ENCODE results near the gene GPR15.

The GPR15 gene

DNA sequence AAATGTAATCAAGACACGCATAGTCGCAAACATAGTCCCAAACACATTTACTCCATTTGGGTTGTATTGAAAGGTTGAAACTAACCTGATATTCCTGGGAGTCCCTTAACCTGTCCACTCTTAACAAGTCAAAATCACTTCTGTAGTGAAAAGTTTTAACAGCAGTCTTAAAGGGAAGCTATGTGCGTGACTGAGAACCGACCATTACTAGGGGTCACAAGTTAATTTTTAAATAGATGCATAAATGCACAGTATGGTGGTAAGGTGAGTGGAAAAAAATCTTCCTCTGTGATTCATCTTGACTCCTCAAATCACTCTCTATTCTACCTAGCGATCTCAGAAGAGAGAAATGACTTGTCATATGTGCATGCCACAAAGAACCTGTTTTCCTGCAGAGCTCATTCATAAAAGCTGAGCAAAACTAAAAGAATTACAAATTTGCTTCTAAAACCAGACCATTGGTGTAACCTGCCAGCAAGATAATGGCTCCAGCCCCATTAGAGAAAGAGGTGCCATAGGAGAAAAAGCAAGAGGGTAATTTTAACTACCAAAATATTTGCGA is 4.8 kb downstream of the GPR15 start:
- ATAC-seq (replicated peaks) (no peak), DNase-seq (no peak)
- H3K4me3 Mint-ChIP-seq = peak overlapping the region in 1 of 2 donors; percentile 45
- no peaks in the 10 kb centered on the region for H3K27me3 Mint-ChIP-seq
- H3K9me3 Mint-ChIP-seq = no peaks in the 10 kb centered on the region
- no peak overlapping the region for H3K27ac Mint-ChIP-seq
- peaks cover 4 to 10% of the 10 kb centered on the region in 2 donors for H3K4me1 Mint-ChIP-seq (ENCODE audit: low read depth in 2 of 2)
- no peaks in the 10 kb centered on the region for H3K36me3 Mint-ChIP-seq (ENCODE audit: insufficient read depth)

DNA sequence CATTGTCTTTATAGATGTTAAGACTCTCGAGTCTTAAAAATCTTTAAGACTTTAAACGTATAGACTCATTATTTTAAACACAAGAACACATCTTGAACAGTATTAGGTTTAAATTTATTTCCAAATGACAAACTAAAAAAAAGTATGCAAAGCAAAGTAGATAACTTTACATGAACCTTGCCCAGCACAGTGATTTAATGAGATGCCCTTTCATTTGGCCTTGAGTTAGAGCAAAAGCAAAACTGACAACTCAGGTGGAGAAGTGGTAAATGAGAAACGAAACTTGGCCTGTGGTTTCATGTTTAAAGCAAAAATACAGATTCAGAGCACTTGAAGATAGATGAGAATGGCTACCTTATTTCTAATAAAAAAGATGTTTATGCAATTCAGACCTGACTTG is 8.6 kb downstream of the GPR15 start:
- Mint-ChIP-seq H3K4me3 (peak overlapping the region in 1 of 2 donors; percentile 11), H3K27me3 (no peaks in the 10 kb centered on the region), H3K36me3 (ENCODE audit: insufficient read depth) (no peaks in the 10 kb centered on the region), H3K4me1 (ENCODE audit: low read depth in 2 of 2) (peaks cover 4 to 18% of the 10 kb centered on the region in 2 donors), H3K9me3 (no peaks in the 10 kb centered on the region), H3K27ac (peak overlapping the region in 1 of 2 donors; percentile 82)
- peak; percentile 62 for ATAC-seq (replicated peaks)
- no peak for DNase-seq

DNA sequence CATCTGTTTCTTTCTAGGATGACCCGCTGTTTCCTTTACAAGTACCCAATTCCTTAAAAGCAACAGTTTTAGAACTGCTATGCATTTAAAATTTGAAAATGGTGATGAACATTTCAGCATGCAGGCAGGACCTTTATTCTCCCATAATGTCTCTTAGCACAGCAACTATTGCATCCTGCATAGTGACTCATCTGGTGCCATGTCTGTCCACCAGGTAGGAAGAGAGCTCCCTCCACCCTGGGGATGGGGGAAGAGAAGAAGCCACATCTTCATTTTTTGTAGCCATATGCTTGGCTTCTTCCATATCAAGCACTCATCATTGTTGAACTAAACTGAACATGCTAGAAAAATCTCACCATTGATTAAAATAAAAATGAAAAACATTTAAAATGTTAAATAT is 9.9 kb downstream of the GPR15 start:
- Mint-ChIP-seq H3K36me3 (ENCODE audit: insufficient read depth) (no peaks in the 10 kb centered on the region), H3K4me3 (no peak overlapping the region), H3K4me1 (ENCODE audit: low read depth in 2 of 2) (peaks cover 5 to 15% of the 10 kb centered on the region in 2 donors), H3K27ac (peak overlapping the region in 1 of 2 donors; percentile 28), H3K9me3 (no peaks in the 10 kb centered on the region), H3K27me3 (no peaks in the 10 kb centered on the region)
- DNase-seq = no peak
- no peak for ATAC-seq (replicated peaks)

DNA sequence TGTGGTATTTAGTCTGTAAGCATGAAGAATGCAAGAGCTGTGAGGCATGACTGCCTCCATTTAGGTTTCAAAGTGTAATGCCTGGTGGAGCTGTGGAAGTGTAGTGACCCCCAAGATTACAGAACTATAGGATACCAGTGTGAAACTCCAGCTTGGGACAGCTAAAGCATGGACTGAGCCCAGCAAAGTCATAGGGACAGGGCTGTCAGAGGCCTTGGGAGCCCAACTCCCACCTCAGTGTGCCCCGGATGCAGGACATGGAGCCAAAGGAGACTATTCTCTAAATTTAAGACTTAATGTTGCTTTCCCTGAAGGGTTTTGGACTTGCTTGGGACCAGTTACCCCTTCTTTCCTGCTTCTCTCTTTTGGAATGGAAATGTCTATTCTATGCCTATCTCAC is 10.8 kb downstream of the GPR15 start:
- no peaks in the 10 kb centered on the region for H3K36me3 Mint-ChIP-seq (ENCODE audit: insufficient read depth)
- ATAC-seq (replicated peaks) (no peak), DNase-seq (no peak)
- no peak overlapping the region for H3K4me3 Mint-ChIP-seq
- H3K27ac Mint-ChIP-seq = peak overlapping the region in 1 of 2 donors; percentile 54
- H3K9me3 Mint-ChIP-seq = no peaks in the 10 kb centered on the region
- peaks cover 5 to 15% of the 10 kb centered on the region in 2 donors for H3K4me1 Mint-ChIP-seq (ENCODE audit: low read depth in 2 of 2)
- no peaks in the 10 kb centered on the region for H3K27me3 Mint-ChIP-seq

DNA sequence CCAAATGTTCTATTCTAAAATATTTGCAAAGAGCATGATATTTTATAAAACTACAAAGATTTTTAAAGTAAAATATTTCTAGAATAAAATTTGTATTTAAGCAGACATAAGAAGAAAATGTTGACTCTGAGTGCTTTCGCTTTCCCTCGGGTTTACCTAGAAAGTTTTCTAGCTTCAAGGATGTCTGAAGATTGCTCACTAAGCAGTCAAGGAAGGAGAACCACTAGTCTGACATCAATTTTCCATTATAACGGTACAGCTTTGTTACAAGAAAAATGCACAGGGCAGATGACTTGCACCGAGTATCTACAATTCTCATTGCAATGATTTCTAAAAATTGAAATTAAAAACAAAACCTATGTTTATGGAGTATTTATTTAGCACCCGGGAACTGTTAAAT is 14.2 kb downstream of the GPR15 start:
- no peak for DNase-seq
- Mint-ChIP-seq H3K9me3 (no peaks in the 10 kb centered on the region), H3K27me3 (no peaks in the 10 kb centered on the region), H3K27ac (peak overlapping the region; percentile 4 to 17), H3K4me3 (peak overlapping the region in 1 of 2 donors; percentile 27), H3K4me1 (ENCODE audit: low read depth in 2 of 2) (peaks cover 7 to 20% of the 10 kb centered on the region in 2 donors), H3K36me3 (ENCODE audit: insufficient read depth) (no peaks in the 10 kb centered on the region)
- peak; percentile 63 for ATAC-seq (replicated peaks)

DNA sequence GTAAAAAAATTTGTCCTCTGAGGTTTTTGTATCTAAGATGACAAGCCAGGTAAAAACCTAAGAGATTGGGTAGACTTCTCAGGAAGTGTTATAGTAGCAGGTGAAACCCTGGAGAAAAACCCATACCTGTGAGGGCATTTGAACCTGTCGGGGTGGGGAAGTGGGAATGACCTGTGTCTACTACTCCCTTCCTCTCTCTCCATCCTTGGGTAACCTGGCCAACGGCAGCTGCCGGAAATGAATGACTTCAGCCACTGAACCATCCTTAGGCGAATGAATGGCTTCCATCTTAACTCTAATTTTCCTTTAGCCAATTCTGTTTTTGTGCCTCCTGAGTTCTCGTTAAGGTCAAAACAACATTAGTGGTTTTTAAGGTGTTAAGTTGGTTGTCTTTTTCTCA is 16.8 kb downstream of the GPR15 start:
- peaks cover 23 to 37% of the 10 kb centered on the region in 2 donors for H3K4me1 Mint-ChIP-seq (ENCODE audit: low read depth in 2 of 2)
- DNase-seq (no peak), ATAC-seq (replicated peaks) (no peak)
- no peaks in the 10 kb centered on the region for H3K9me3 Mint-ChIP-seq
- H3K27me3 Mint-ChIP-seq = no peaks in the 10 kb centered on the region
- no peaks in the 10 kb centered on the region for H3K36me3 Mint-ChIP-seq (ENCODE audit: insufficient read depth)
- H3K27ac Mint-ChIP-seq = peak overlapping the region in 1 of 2 donors; percentile 79
- H3K4me3 Mint-ChIP-seq = peak overlapping the region in 1 of 2 donors; percentile 41

DNA sequence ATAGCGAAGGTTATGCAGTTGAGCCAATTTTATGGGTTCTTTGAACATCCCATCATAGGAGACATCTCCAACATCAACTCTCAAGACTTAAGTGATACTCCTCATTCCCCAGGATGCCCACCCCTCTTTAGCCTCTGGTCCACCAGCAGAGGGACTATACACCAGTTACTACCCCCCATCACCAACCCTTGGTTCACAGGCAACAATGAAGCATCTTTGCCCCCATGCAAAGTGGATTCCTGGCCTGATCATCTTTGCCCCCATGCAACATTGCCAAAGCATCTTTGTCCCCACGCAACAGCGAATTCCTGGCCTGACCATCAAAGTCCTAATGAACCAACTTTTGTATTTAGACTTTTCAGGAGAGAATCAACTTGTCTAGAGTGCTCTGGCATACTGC is 19.1 kb downstream of the GPR15 start:
- Mint-ChIP-seq H3K9me3 (no peaks in the 10 kb centered on the region), H3K4me1 (ENCODE audit: low read depth in 2 of 2) (peaks cover 26 to 56% of the 10 kb centered on the region in 2 donors), H3K27ac (peak overlapping the region in 1 of 2 donors; percentile 97), H3K4me3 (no peak overlapping the region), H3K27me3 (no peaks in the 10 kb centered on the region), H3K36me3 (ENCODE audit: insufficient read depth) (peaks cover 3% of the 10 kb centered on the region)
- ATAC-seq (replicated peaks) (no peak), DNase-seq (no peak)

DNA sequence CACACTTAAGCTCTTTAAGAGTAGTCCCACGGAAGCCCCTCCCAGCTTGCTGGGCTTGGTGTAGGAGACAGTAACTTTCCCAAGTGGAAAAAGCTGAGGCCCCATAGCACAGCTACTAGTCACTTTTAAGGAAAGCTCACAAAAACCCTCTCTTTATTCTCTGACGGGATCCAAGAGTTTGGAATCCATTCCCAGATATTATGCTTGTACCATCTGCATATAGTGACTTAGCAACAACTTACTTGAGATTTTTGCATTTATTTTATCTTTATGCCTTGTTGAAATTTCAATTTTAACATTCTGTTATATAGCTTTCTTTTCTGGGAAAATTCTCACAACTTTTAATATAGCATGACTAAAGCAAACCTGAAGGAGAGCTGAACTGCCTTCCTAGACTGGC is 19.5 kb downstream of the GPR15 start:
- H3K27me3 Mint-ChIP-seq = no peaks in the 10 kb centered on the region
- DNase-seq = no peak
- no peak for ATAC-seq (replicated peaks)
- no peaks in the 10 kb centered on the region for H3K9me3 Mint-ChIP-seq
- peak overlapping the region; percentile 58 to 97 for H3K27ac Mint-ChIP-seq
- peaks cover 29 to 60% of the 10 kb centered on the region in 2 donors for H3K4me1 Mint-ChIP-seq (ENCODE audit: low read depth in 2 of 2)
- peak overlapping the region in 1 of 2 donors; percentile 77 for H3K4me3 Mint-ChIP-seq
- peaks cover 3% of the 10 kb centered on the region for H3K36me3 Mint-ChIP-seq (ENCODE audit: insufficient read depth)

DNA sequence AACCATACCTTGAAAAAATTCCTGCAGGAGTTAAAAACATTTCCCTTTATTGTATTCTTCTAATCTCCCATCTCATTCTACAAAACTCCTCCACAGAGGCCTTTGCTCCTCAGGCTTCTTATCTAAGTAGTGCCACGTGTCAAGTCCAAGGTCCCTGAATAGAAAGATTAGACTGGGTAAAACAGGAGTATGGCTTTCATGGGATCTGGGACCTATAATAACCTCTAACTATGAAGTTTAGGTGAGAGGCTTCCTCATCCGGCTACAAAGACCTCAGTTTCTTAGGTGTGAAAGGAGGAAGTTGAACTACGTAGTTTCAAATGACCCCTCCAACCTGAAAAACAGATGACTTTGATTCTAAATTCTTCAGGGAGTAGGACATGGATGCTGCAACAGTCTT is 20.0 kb downstream of the GPR15 start:
- peak overlapping the region; percentile 58 to 97 for H3K27ac Mint-ChIP-seq
- ATAC-seq (replicated peaks) (peak; percentile 39), DNase-seq (no peak)
- H3K4me1 Mint-ChIP-seq (ENCODE audit: low read depth in 2 of 2) = peaks cover 34 to 65% of the 10 kb centered on the region in 2 donors
- H3K27me3 Mint-ChIP-seq = no peaks in the 10 kb centered on the region
- peak overlapping the region; percentile 41 to 77 for H3K4me3 Mint-ChIP-seq
- H3K36me3 Mint-ChIP-seq (ENCODE audit: insufficient read depth) = peaks cover 3% of the 10 kb centered on the region
- H3K9me3 Mint-ChIP-seq = no peaks in the 10 kb centered on the region

DNA sequence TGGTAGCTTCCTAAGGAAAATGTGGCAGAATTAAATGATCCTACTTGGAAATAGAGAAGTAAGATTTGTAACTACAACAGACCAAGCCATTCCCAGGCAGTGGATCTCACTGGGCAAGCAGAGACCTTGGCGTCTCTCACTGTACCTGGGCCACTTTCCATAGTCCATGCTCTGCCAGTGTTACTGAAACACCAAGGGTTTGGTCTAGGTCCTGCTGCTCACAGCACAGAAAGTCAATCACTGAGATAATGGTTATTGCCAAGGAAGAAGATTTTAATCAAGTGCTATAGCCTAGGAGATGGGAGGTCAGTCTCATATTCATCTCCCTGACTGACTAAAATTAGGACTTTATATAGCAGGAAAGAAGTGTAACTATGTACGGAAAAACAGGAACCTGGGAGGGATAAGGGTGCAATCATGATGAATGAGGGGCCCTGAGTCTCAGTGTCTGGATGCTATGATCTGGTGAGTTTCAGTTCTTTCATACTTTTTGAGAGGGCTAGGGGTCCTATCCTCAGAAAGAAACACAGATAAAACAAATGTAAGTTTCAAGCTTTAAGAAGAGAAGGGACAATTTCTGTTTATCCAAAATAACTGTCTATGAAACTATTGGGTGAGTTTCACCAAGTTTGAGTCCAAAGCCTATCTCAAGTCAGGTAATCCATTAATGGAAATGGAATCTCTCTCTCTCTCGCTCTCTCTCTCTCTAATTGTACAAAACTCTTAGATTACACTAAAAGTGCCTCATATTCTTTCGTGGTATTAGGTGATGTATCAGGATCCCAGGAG is 20.6 kb downstream of the GPR15 start:
- H3K36me3 Mint-ChIP-seq (ENCODE audit: insufficient read depth) = peaks cover 3% of the 10 kb centered on the region
- H3K27ac Mint-ChIP-seq = peak overlapping the region; percentile 74 to 97
- ATAC-seq (replicated peaks) (no peak), DNase-seq (no peak)
- peaks cover 40 to 72% of the 10 kb centered on the region in 2 donors for H3K4me1 Mint-ChIP-seq (ENCODE audit: low read depth in 2 of 2)
- no peaks in the 10 kb centered on the region for H3K9me3 Mint-ChIP-seq
- H3K4me3 Mint-ChIP-seq = peak overlapping the region; percentile 48 to 77
- no peaks in the 10 kb centered on the region for H3K27me3 Mint-ChIP-seq

DNA sequence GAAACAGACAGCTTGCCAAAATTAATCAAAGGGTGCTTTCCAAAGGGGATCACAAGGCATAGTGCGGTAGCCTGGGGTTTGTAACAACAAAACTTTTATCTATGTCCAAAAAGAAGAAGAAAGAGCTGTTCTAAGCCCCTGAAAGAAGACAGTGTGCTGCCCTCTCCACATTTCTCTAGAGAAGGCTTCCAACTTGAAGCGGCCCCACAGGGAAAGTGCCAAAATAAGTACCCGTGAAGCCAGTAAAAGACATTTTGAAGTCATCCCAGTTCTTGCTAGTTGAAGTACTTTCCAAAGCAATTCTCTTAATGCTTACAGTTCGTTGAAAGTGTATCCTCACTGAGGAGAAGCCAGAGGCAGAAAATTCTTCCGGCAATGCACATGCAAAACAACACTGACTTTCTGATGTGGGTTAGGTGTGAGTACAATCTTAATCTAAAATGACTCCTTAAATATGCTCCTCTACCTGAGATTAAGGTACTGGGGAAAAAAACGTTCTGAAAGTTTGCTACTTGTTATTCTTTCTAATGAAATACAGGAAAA is 21.3 kb downstream of the GPR15 start:
- ATAC-seq (replicated peaks) (no peak), DNase-seq (no peak)
- H3K27ac Mint-ChIP-seq = peak overlapping the region; percentile 74 to 97
- peaks cover 44 to 78% of the 10 kb centered on the region in 2 donors for H3K4me1 Mint-ChIP-seq (ENCODE audit: low read depth in 2 of 2)
- H3K9me3 Mint-ChIP-seq = no peaks in the 10 kb centered on the region
- H3K27me3 Mint-ChIP-seq = no peaks in the 10 kb centered on the region
- peaks cover 3% of the 10 kb centered on the region for H3K36me3 Mint-ChIP-seq (ENCODE audit: insufficient read depth)
- H3K4me3 Mint-ChIP-seq = peak overlapping the region; percentile 48 to 77

DNA sequence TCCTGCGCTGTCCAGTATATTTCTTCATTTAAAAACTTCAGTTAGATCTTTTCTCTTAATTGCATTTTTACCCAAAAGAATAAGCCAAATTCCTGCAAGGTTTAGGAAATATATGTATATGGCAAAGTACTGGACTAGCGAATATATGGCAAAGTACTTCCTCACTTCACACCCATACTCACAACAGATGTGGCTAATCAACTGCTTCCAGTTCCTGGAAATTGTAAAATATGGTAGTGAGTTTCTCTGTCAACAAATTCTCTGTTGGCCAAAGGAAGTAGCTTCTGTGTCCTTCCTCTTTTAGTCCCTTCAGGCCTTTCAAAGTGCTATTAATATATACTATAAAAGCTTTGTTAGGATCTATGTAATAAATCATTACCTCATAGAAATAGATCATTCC is 22.0 kb downstream of the GPR15 start:
- Mint-ChIP-seq H3K9me3 (no peaks in the 10 kb centered on the region), H3K36me3 (ENCODE audit: insufficient read depth) (peaks cover 3% of the 10 kb centered on the region), H3K4me1 (ENCODE audit: low read depth in 2 of 2) (peaks cover 43 to 82% of the 10 kb centered on the region in 2 donors), H3K4me3 (peak overlapping the region in 1 of 2 donors; percentile 77), H3K27me3 (no peaks in the 10 kb centered on the region), H3K27ac (peak overlapping the region; percentile 74 to 95)
- DNase-seq = no peak
- ATAC-seq (replicated peaks) = no peak

DNA sequence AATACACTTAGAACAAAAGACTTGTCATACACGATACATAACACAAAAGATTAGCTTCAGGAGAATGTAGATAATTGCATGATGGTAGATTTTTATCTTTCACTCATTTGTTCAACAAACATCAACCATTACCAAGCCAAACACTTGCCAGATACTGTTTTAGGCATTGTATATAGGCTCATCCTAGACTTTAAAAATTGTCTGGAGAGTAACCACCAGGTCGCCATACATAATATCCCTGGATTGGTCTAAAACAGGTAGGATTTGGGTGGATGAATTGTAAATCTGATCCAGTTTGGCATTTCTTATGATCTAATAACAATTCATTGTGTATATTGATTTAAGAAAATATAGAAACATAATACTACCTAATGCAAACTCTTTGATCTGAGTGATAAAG is 22.8 kb downstream of the GPR15 start:
- H3K27ac Mint-ChIP-seq = peak overlapping the region; percentile 86 to 95
- DNase-seq (no peak), ATAC-seq (replicated peaks) (no peak)
- H3K9me3 Mint-ChIP-seq = no peaks in the 10 kb centered on the region
- H3K4me1 Mint-ChIP-seq (ENCODE audit: low read depth in 2 of 2) = peaks cover 43 to 80% of the 10 kb centered on the region in 2 donors
- H3K4me3 Mint-ChIP-seq = peak overlapping the region in 1 of 2 donors; percentile 80
- H3K27me3 Mint-ChIP-seq = no peaks in the 10 kb centered on the region
- peaks cover 3% of the 10 kb centered on the region for H3K36me3 Mint-ChIP-seq (ENCODE audit: insufficient read depth)

DNA sequence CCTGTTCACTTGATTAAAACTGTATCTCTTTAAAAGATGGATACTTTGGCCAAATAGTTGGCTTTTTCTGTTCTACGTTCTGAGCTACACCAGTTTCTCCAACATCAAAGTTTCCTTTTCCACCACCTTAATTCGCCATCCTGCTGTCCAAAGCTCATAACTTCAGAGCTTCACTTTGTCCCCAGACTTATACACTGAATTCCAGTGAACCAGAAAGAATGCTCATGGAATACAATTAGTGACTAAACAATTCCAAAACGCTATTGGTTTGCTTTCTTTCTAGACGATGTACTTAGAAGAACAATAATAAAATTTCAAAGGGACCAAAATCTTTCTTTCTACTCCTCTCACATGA is 23.2 kb downstream of the GPR15 start:
- no peaks in the 10 kb centered on the region for H3K27me3 Mint-ChIP-seq
- H3K36me3 Mint-ChIP-seq (ENCODE audit: insufficient read depth) = peaks cover 3% of the 10 kb centered on the region
- H3K27ac Mint-ChIP-seq = peak overlapping the region; percentile 86 to 95
- DNase-seq (no peak), ATAC-seq (replicated peaks) (no peak)
- peaks cover 43 to 76% of the 10 kb centered on the region in 2 donors for H3K4me1 Mint-ChIP-seq (ENCODE audit: low read depth in 2 of 2)
- H3K9me3 Mint-ChIP-seq = no peaks in the 10 kb centered on the region
- H3K4me3 Mint-ChIP-seq = peak overlapping the region; percentile 69 to 80

Measured in effector memory CD8-positive, alpha-beta T cell (primary cell).